Neural progenitor cell (in vitro differentiated cells): Measurements from ENCODE around the gene HCFC1.

Experiments used
- EZH2 ChIP-seq: fragments of 200-600 bp; sonication (generic); IDR thresholded peaks from 2 replicates; pipeline ENCODE4 v1.6.1; 2017; ENCODE audit warnings: antibody characterized with exemption, mild to moderate bottlenecking, moderate library complexity
- TF ChIP-seq, protein P1 (sequence below): fragments of 200-600 bp; sonication (generic); IDR thresholded peaks from 2 replicates; pipeline ENCODE4 v1.5.1; 2017; ENCODE audit warnings: antibody characterized with exemption, mild to moderate bottlenecking

DNA sequence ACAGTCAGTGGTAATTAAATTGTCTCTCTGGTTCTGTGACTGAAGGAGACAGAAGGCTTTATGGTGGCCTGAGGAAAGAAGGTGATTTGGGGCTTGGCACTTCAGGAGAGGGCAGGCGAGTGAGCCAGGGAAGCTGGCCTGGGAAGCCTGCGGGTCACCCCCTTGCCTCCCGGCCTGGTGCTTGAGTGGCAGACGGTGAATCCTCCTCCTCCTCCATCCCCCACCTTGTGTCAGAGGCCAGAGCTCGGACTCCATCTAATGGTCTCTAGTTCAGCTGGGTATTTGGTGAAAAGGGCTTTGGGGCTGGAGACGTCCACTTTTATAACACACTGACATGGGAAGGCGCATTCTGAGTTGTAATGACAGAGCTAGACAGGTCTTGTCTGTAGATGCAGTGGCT lies 9.6 kb upstream of the HCFC1 start:
- TF ChIP-seq, protein P1, sequence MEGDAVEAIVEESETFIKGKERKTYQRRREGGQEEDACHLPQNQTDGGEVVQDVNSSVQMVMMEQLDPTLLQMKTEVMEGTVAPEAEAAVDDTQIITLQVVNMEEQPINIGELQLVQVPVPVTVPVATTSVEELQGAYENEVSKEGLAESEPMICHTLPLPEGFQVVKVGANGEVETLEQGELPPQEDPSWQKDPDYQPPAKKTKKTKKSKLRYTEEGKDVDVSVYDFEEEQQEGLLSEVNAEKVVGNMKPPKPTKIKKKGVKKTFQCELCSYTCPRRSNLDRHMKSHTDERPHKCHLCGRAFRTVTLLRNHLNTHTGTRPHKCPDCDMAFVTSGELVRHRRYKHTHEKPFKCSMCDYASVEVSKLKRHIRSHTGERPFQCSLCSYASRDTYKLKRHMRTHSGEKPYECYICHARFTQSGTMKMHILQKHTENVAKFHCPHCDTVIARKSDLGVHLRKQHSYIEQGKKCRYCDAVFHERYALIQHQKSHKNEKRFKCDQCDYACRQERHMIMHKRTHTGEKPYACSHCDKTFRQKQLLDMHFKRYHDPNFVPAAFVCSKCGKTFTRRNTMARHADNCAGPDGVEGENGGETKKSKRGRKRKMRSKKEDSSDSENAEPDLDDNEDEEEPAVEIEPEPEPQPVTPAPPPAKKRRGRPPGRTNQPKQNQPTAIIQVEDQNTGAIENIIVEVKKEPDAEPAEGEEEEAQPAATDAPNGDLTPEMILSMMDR = no peak
- TF ChIP-seq EZH2 = no peak
